Ishikawa (cell line): Measurements from ENCODE around the gene PCDHA7.
"Not testable (repeated sequence)": the region's sequence is repeated elsewhere in the genome, so short reads cannot be mapped to it uniquely, and the experiment has no call there.

Experiments used
- CEBPB ChIP-seq: IDR thresholded peaks from 2 replicates; pipeline ENCODE4 v1.6.1; 2012
- CREB1 ChIP-seq: IDR thresholded peaks from 2 replicates; pipeline ENCODE4 v1.6.1; 2012; ENCODE audit warnings: low read depth
- EGR1 ChIP-seq: IDR thresholded peaks from 2 replicates; pipeline ENCODE4 v1.6.1; 2012
- EP300 ChIP-seq: IDR thresholded peaks from 2 replicates; pipeline ENCODE4 v1.6.1; 2012; ENCODE audit warnings: borderline replicate concordance
- FOXM1 ChIP-seq: IDR thresholded peaks from 2 replicates; pipeline ENCODE4 v1.6.1; 2012; ENCODE audit warnings: low read depth, borderline replicate concordance
- NFIC ChIP-seq: IDR thresholded peaks from 2 replicates; pipeline ENCODE4 v1.6.1; 2012
- RAD21 ChIP-seq: IDR thresholded peaks from 2 replicates; pipeline ENCODE4 v1.6.1; 2012; ENCODE audit warnings: low read depth
- TCF12 ChIP-seq: IDR thresholded peaks from 2 replicates; pipeline ENCODE4 v1.6.1; 2012; ENCODE audit warnings: low read depth
- TEAD4 ChIP-seq: IDR thresholded peaks from 2 replicates; pipeline ENCODE4 v1.6.1; 2012
- YY1 ChIP-seq: IDR thresholded peaks from 2 replicates; pipeline ENCODE4 v1.6.1; 2012; ENCODE audit warnings: low read depth
- ZBTB7A ChIP-seq: IDR thresholded peaks from 2 replicates; pipeline ENCODE4 v1.6.1; 2012; ENCODE audit warnings: low read depth
- TF ChIP-seq, protein P1 (sequence below): IDR thresholded peaks from 2 replicates; pipeline ENCODE4 v1.6.1; 2012
- TF ChIP-seq, protein P2 (sequence below): IDR thresholded peaks from 2 replicates; pipeline ENCODE4 v1.6.1; 2012; ENCODE audit warnings: low read depth, mild to moderate bottlenecking
- TF ChIP-seq, protein P3 (sequence below): IDR thresholded peaks from 2 replicates; pipeline ENCODE4 v1.6.1; 2012

DNA sequence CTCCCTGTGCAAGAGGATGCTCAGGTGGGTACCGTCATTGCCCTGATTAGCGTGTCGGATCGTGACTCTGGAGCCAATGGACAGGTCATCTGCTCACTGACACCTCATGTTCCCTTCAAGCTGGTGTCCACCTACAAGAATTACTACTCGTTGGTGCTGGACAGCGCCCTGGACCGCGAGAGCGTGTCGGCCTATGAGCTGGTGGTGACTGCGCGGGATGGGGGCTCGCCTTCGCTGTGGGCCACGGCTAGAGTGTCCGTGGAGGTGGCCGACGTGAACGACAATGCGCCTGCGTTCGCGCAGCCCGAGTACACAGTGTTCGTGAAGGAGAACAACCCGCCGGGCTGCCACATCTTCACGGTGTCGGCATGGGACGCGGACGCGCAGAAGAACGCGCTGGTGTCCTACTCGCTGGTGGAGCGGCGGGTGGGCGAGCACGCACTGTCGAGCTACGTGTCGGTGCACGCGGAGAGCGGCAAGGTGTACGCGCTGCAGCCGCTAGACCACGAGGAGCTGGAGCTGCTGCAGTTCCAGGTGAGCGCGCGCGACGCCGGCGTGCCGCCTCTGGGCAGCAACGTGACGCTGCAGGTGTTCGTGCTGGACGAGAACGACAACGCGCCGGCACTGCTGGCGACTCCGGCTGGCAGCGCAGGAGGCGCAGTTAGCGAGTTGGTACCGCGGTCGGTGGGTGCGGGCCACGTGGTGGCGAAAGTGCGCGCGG is 42.6 kb downstream of the PCDHA7 start:
- TF ChIP-seq EP300, ZBTB7A, CREB1, TEAD4, CEBPB, RAD21, FOXM1, TCF12, EGR1, YY1, NFIC: not testable (repeated sequence)
- TF ChIP-seq, protein P1, sequence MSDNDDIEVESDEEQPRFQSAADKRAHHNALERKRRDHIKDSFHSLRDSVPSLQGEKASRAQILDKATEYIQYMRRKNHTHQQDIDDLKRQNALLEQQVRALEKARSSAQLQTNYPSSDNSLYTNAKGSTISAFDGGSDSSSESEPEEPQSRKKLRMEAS: not testable (repeated sequence)
- TF ChIP-seq, protein P2, sequence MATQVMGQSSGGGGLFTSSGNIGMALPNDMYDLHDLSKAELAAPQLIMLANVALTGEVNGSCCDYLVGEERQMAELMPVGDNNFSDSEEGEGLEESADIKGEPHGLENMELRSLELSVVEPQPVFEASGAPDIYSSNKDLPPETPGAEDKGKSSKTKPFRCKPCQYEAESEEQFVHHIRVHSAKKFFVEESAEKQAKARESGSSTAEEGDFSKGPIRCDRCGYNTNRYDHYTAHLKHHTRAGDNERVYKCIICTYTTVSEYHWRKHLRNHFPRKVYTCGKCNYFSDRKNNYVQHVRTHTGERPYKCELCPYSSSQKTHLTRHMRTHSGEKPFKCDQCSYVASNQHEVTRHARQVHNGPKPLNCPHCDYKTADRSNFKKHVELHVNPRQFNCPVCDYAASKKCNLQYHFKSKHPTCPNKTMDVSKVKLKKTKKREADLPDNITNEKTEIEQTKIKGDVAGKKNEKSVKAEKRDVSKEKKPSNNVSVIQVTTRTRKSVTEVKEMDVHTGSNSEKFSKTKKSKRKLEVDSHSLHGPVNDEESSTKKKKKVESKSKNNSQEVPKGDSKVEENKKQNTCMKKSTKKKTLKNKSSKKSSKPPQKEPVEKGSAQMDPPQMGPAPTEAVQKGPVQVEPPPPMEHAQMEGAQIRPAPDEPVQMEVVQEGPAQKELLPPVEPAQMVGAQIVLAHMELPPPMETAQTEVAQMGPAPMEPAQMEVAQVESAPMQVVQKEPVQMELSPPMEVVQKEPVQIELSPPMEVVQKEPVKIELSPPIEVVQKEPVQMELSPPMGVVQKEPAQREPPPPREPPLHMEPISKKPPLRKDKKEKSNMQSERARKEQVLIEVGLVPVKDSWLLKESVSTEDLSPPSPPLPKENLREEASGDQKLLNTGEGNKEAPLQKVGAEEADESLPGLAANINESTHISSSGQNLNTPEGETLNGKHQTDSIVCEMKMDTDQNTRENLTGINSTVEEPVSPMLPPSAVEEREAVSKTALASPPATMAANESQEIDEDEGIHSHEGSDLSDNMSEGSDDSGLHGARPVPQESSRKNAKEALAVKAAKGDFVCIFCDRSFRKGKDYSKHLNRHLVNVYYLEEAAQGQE: peak; percentile 36; the same call in 1 of the 2 replicates
- TF ChIP-seq, protein P3, sequence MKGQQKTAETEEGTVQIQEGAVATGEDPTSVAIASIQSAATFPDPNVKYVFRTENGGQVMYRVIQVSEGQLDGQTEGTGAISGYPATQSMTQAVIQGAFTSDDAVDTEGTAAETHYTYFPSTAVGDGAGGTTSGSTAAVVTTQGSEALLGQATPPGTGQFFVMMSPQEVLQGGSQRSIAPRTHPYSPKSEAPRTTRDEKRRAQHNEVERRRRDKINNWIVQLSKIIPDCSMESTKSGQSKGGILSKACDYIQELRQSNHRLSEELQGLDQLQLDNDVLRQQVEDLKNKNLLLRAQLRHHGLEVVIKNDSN: not testable (repeated sequence)
